ENCODE measurements around the gene HSPB1.

The HSPB1 gene

GRCh38 chr7:76300166-76300731 lies 2.2 kb upstream of the HSPB1 start:
- no peaks in the 10 kb centered on the region for H3K27me3 ChIP-seq (ENCODE audit: control insufficient read depth in 1 of 2, insufficient read depth in 1 of 2, low read length in 2 of 2)
- H3K4me2 ChIP-seq (ENCODE audit: low read length, poor library complexity, severe bottlenecking), result no peak overlapping the region
- peaks cover 27% of the 10 kb centered on the region for H3K4me1 ChIP-seq (ENCODE audit: control insufficient read depth, insufficient read depth, low read depth, low read length)
- H3K9ac ChIP-seq (ENCODE audit: low read length), result no peak overlapping the region
- H2AFZ ChIP-seq (ENCODE audit: low read depth, low read length), result no peak overlapping the region
- no peaks in the 10 kb centered on the region for H3K9me3 ChIP-seq (ENCODE audit: control insufficient read depth, low read length)
- no peak overlapping the region for H3K27ac ChIP-seq (ENCODE audit: low read length, poor library complexity, severe bottlenecking)
- H3K4me3 ChIP-seq (ENCODE audit: insufficient read depth in 1 of 2, low read depth in 1 of 2, low read length in 2 of 2), result no peak overlapping the region
- no peak overlapping the region for H2BK15ac ChIP-seq (ENCODE audit: low read depth, poor library complexity, severe bottlenecking)
- H3K23ac ChIP-seq (ENCODE audit: low read length in 2 of 2), result no peak overlapping the region
- H3K79me1 ChIP-seq (replicated peaks; ENCODE audit: low read length, poor library complexity, severe bottlenecking), result no peaks in the 10 kb centered on the region
- DNase-seq, result peak; percentile 81
- no peak overlapping the region for H2BK120ac ChIP-seq (ENCODE audit: low read depth, low read length)
- no peak overlapping the region for H3K4ac ChIP-seq (ENCODE audit: low read depth in 1 of 2, low read length in 2 of 2)
- 93% methylated on average over 6 of the region's 7 CpGs for whole genome bisulfite sequencing
- no peak overlapping the region for H2AK5ac ChIP-seq (ENCODE audit: low read length, severe bottlenecking)
- H2BK12ac ChIP-seq (ENCODE audit: low read length in 2 of 2), result no peak overlapping the region
- no peak overlapping the region for H4K8ac ChIP-seq (ENCODE audit: low read length)
- no peak overlapping the region for H4K91ac ChIP-seq (ENCODE audit: low read length)
- H3K18ac ChIP-seq (ENCODE audit: low read depth in 1 of 2, low read length in 2 of 2), result no peak overlapping the region
- no peak overlapping the region for H2BK5ac ChIP-seq (ENCODE audit: low read depth, low read length, poor library complexity, severe bottlenecking)
- H3K14ac ChIP-seq (ENCODE audit: low read length in 2 of 2), result no peak overlapping the region
- H3K36me3 ChIP-seq (ENCODE audit: control insufficient read depth in 1 of 2, insufficient read depth in 2 of 2, low read depth in 1 of 2, low read length in 2 of 2), result peaks cover 10 to 11% of the 10 kb centered on the region in 2 experiments

GRCh38 chr7:76301000-76301399 lies 1.5 kb upstream of the HSPB1 start:
- Histone ChIP-seq H3K4ac (ENCODE audit: low read depth in 1 of 2, low read length in 2 of 2) (no peak overlapping the region), H2BK5ac (ENCODE audit: low read depth, low read length, poor library complexity, severe bottlenecking) (no peak overlapping the region), H2BK12ac (ENCODE audit: low read length in 2 of 2) (peak overlapping the region in 1 of 2 experiments; percentile 66), H2AFZ (ENCODE audit: low read depth, low read length) (no peak overlapping the region), H4K91ac (ENCODE audit: low read length) (no peak overlapping the region), H3K9ac (ENCODE audit: low read length) (no peak overlapping the region), H3K4me1 (ENCODE audit: control insufficient read depth, insufficient read depth, low read depth, low read length) (peaks cover 26% of the 10 kb centered on the region), H3K36me3 (ENCODE audit: control insufficient read depth in 1 of 2, insufficient read depth in 2 of 2, low read depth in 1 of 2, low read length in 2 of 2) (peaks cover 10 to 11% of the 10 kb centered on the region in 2 experiments), H2BK15ac (ENCODE audit: low read depth, poor library complexity, severe bottlenecking) (peak overlapping the region; percentile 44), H3K79me1 (replicated peaks; ENCODE audit: low read length, poor library complexity, severe bottlenecking) (no peaks in the 10 kb centered on the region), H3K27ac (ENCODE audit: low read length, poor library complexity, severe bottlenecking) (no peak overlapping the region), H4K8ac (ENCODE audit: low read length) (no peak overlapping the region), H3K27me3 (ENCODE audit: control insufficient read depth in 1 of 2, insufficient read depth in 1 of 2, low read length in 2 of 2) (no peaks in the 10 kb centered on the region), H3K23ac (ENCODE audit: low read length in 2 of 2) (no peak overlapping the region), H2AK5ac (ENCODE audit: low read length, severe bottlenecking) (peak overlapping the region; percentile 50), H3K9me3 (ENCODE audit: control insufficient read depth, low read length) (no peaks in the 10 kb centered on the region), H3K4me3 (ENCODE audit: insufficient read depth in 1 of 2, low read depth in 1 of 2, low read length in 2 of 2) (no peak overlapping the region), H3K14ac (ENCODE audit: low read length in 2 of 2) (no peak overlapping the region), H2BK120ac (ENCODE audit: low read depth, low read length) (no peak overlapping the region), H3K4me2 (ENCODE audit: low read length, poor library complexity, severe bottlenecking) (no peak overlapping the region), H3K18ac (ENCODE audit: low read depth in 1 of 2, low read length in 2 of 2) (no peak overlapping the region)
- 85% methylated on average over 3 of the region's 3 CpGs for WGBS
- DNase-seq, result no peak

GRCh38 chr7:76303202-76304147 lies 1.0 kb downstream of the HSPB1 start:
- peak overlapping the region; percentile 38 for H3K27ac ChIP-seq (ENCODE audit: low read length, poor library complexity, severe bottlenecking)
- peaks cover 10 to 11% of the 10 kb centered on the region in 2 experiments for H3K36me3 ChIP-seq (ENCODE audit: control insufficient read depth in 1 of 2, insufficient read depth in 2 of 2, low read depth in 1 of 2, low read length in 2 of 2)
- H3K4me1 ChIP-seq (ENCODE audit: control insufficient read depth, insufficient read depth, low read depth, low read length), result peaks cover 29% of the 10 kb centered on the region
- no peaks in the 10 kb centered on the region for H3K27me3 ChIP-seq (ENCODE audit: control insufficient read depth in 1 of 2, insufficient read depth in 1 of 2, low read length in 2 of 2)
- peak overlapping the region; percentile 2 to 74 for H2BK12ac ChIP-seq (ENCODE audit: low read length in 2 of 2)
- 4% methylated on average over 41 of the region's 56 CpGs for WGBS
- H3K9me3 ChIP-seq (ENCODE audit: control insufficient read depth, low read length), result no peaks in the 10 kb centered on the region
- no peak overlapping the region for H2AFZ ChIP-seq (ENCODE audit: low read depth, low read length)
- peak overlapping the region; percentile 80 to 89 for H3K4me3 ChIP-seq (ENCODE audit: insufficient read depth in 1 of 2, low read depth in 1 of 2, low read length in 2 of 2)
- H3K18ac ChIP-seq (ENCODE audit: low read depth in 1 of 2, low read length in 2 of 2), result peak overlapping the region; percentile 85 to 86
- H3K14ac ChIP-seq (ENCODE audit: low read length in 2 of 2), result peak overlapping the region; percentile 81 to 87
- H3K4me2 ChIP-seq (ENCODE audit: low read length, poor library complexity, severe bottlenecking), result peak overlapping the region; percentile 82
- peak overlapping the region; percentile 41 for H2AK5ac ChIP-seq (ENCODE audit: low read length, severe bottlenecking)
- peak overlapping the region; percentile 87 to 94 for H3K4ac ChIP-seq (ENCODE audit: low read depth in 1 of 2, low read length in 2 of 2)
- peak overlapping the region; percentile 12 for H4K8ac ChIP-seq (ENCODE audit: low read length)
- H3K9ac ChIP-seq (ENCODE audit: low read length), result peak overlapping the region; percentile 95
- peak overlapping the region; percentile 92 for H2BK120ac ChIP-seq (ENCODE audit: low read depth, low read length)
- peak overlapping the region; percentile 35 for H2BK5ac ChIP-seq (ENCODE audit: low read depth, low read length, poor library complexity, severe bottlenecking)
- H4K91ac ChIP-seq (ENCODE audit: low read length), result peak overlapping the region; percentile 83
- peak; percentile 91 for DNase-seq
- H3K23ac ChIP-seq (ENCODE audit: low read length in 2 of 2), result no peak overlapping the region
- no peaks in the 10 kb centered on the region for H3K79me1 ChIP-seq (replicated peaks; ENCODE audit: low read length, poor library complexity, severe bottlenecking)
- H2BK15ac ChIP-seq (ENCODE audit: low read depth, poor library complexity, severe bottlenecking), result peak overlapping the region; percentile 86

- no peaks in the 10 kb centered on the region for H3K27me3 ChIP-seq (ENCODE audit: control insufficient read depth in 1 of 2, insufficient read depth in 1 of 2, low read length in 2 of 2)
- H2AFZ ChIP-seq (ENCODE audit: low read depth, low read length), result no peak overlapping the region
- over 99% methylated on average over 10 of the region's 10 CpGs for WGBS
- no peak overlapping the region for H3K18ac ChIP-seq (ENCODE audit: low read depth in 1 of 2, low read length in 2 of 2)
- H3K4ac ChIP-seq (ENCODE audit: low read depth in 1 of 2, low read length in 2 of 2), result no peak overlapping the region
- no peak overlapping the region for H4K8ac ChIP-seq (ENCODE audit: low read length)
- H3K4me3 ChIP-seq (ENCODE audit: insufficient read depth in 1 of 2, low read depth in 1 of 2, low read length in 2 of 2), result no peak overlapping the region
- H3K9me3 ChIP-seq (ENCODE audit: control insufficient read depth, low read length), result no peaks in the 10 kb centered on the region
- H2BK5ac ChIP-seq (ENCODE audit: low read depth, low read length, poor library complexity, severe bottlenecking), result no peak overlapping the region
- H3K27ac ChIP-seq (ENCODE audit: low read length, poor library complexity, severe bottlenecking), result no peak overlapping the region
- H2BK120ac ChIP-seq (ENCODE audit: low read depth, low read length), result no peak overlapping the region
- H3K4me2 ChIP-seq (ENCODE audit: low read length, poor library complexity, severe bottlenecking), result no peak overlapping the region
- peaks cover 10 to 11% of the 10 kb centered on the region in 2 experiments for H3K36me3 ChIP-seq (ENCODE audit: control insufficient read depth in 1 of 2, insufficient read depth in 2 of 2, low read depth in 1 of 2, low read length in 2 of 2)
- H3K4me1 ChIP-seq (ENCODE audit: control insufficient read depth, insufficient read depth, low read depth, low read length), result peaks cover 29% of the 10 kb centered on the region
- H3K14ac ChIP-seq (ENCODE audit: low read length in 2 of 2), result no peak overlapping the region
- peak overlapping the region; percentile 95 for H3K9ac ChIP-seq (ENCODE audit: low read length)
- no peak for DNase-seq
- H3K79me1 ChIP-seq (replicated peaks; ENCODE audit: low read length, poor library complexity, severe bottlenecking), result no peaks in the 10 kb centered on the region
- no peak overlapping the region for H2BK15ac ChIP-seq (ENCODE audit: low read depth, poor library complexity, severe bottlenecking)
- H2AK5ac ChIP-seq (ENCODE audit: low read length, severe bottlenecking), result no peak overlapping the region
- no peak overlapping the region for H3K23ac ChIP-seq (ENCODE audit: low read length in 2 of 2)
- no peak overlapping the region for H4K91ac ChIP-seq (ENCODE audit: low read length)
- H2BK12ac ChIP-seq (ENCODE audit: low read length in 2 of 2), result no peak overlapping the region
Observed at GRCh38 chr7:76304888-76305375, 2.5 kb downstream of the HSPB1 start.

Data from mesenchymal stem cell (in vitro differentiated cells and primary cell).